Measurements from ENCODE around the gene CTNNA3.

DNA sequence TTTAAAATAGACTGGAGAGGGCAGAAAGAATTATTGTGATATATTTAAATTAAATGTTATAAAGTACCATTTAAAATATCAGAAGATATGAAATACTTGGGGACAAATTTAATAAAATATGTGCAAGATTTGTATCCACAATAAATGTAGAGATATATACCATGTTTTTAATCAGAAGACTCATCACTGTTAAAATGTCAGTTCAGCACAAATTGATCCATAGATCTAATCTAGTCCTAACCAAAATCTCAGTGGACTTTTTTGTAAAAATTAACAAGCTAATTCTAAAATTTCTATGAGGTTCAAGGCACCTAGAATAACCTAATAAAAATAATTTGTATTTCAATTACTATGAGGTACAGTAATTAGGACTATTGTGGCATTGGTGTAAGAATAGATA is 96.4 kb downstream of the CTNNA3 start:
- TF ChIP-seq, protein P1, sequence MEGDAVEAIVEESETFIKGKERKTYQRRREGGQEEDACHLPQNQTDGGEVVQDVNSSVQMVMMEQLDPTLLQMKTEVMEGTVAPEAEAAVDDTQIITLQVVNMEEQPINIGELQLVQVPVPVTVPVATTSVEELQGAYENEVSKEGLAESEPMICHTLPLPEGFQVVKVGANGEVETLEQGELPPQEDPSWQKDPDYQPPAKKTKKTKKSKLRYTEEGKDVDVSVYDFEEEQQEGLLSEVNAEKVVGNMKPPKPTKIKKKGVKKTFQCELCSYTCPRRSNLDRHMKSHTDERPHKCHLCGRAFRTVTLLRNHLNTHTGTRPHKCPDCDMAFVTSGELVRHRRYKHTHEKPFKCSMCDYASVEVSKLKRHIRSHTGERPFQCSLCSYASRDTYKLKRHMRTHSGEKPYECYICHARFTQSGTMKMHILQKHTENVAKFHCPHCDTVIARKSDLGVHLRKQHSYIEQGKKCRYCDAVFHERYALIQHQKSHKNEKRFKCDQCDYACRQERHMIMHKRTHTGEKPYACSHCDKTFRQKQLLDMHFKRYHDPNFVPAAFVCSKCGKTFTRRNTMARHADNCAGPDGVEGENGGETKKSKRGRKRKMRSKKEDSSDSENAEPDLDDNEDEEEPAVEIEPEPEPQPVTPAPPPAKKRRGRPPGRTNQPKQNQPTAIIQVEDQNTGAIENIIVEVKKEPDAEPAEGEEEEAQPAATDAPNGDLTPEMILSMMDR (tag by site-specific recombination; IDR thresholded peaks at IDR 0.05), result no peak
- TF ChIP-seq ZFP3 (tag by site-specific recombination; IDR thresholded peaks at IDR 0.05; ENCODE audit: low read depth), result no peak
- TF ChIP-seq, protein P2, sequence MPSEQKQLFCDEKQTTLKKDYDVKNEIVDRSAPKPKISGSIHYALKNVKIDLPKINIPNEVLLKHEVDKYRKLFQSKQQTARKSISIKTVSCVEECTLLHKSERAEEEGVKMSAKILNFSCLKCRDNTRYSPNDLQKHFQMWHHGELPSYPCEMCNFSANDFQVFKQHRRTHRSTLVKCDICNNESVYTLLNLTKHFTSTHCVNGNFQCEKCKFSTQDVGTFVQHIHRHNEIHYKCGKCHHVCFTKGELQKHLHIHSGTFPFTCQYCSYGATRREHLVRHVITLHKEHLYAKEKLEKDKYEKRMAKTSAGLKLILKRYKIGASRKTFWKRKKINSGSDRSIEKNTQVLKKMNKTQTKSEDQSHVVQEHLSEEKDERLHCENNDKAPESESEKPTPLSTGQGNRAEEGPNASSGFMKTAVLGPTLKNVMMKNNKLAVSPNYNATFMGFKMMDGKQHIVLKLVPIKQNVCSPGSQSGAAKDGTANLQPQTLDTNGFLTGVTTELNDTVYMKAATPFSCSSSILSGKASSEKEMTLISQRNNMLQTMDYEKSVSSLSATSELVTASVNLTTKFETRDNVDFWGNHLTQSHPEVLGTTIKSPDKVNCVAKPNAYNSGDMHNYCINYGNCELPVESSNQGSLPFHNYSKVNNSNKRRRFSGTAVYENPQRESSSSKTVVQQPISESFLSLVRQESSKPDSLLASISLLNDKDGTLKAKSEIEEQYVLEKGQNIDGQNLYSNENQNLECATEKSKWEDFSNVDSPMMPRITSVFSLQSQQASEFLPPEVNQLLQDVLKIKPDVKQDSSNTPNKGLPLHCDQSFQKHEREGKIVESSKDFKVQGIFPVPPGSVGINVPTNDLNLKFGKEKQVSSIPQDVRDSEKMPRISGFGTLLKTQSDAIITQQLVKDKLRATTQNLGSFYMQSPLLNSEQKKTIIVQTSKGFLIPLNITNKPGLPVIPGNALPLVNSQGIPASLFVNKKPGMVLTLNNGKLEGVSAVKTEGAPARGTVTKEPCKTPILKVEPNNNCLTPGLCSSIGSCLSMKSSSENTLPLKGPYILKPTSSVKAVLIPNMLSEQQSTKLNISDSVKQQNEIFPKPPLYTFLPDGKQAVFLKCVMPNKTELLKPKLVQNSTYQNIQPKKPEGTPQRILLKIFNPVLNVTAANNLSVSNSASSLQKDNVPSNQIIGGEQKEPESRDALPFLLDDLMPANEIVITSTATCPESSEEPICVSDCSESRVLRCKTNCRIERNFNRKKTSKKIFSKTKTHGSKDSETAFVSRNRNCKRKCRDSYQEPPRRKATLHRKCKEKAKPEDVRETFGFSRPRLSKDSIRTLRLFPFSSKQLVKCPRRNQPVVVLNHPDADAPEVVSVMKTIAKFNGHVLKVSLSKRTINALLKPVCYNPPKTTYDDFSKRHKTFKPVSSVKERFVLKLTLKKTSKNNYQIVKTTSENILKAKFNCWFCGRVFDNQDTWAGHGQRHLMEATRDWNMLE (tag by site-specific recombination; conservative IDR thresholded peaks at IDR 0.05; ENCODE audit: low read depth), result no peak
- no peak for TF ChIP-seq ZNF214 (tag by site-specific recombination; IDR thresholded peaks at IDR 0.05; ENCODE audit: borderline replicate concordance)
- no peak for TF ChIP-seq ZNF324 (tag by site-specific recombination; IDR thresholded peaks at IDR 0.05)
- no peak for TF ChIP-seq ZNF335 (tag by site-specific recombination; conservative IDR thresholded peaks at IDR 0.05)
- no peak for TF ChIP-seq ZNF544 (tag by site-specific recombination; IDR thresholded peaks at IDR 0.05)
- TF ChIP-seq ZSCAN23 (tag by site-specific recombination; IDR thresholded peaks at IDR 0.05), result no peak
- no peak for TF ChIP-seq ZBTB8A (tag by site-specific recombination; IDR thresholded peaks at IDR 0.05)
- no peak for TF ChIP-seq ZNF175 (tag by site-specific recombination; IDR thresholded peaks at IDR 0.05)
- TF ChIP-seq REST (tag by site-specific recombination; IDR thresholded peaks at IDR 0.05), result no peak
- TF ChIP-seq FEZF1 (tag by site-specific recombination; IDR thresholded peaks at IDR 0.05), result no peak
